T-helper 1 cell (primary cell): ENCODE measurements around the gene DHX36.

Source experiments
- DNase-seq, 5 donors: peaks; one replicate each; pipeline ENCODE4 v3.0.0-alpha.2; 2012 to 2020

DHX36 gene

GRCh38 chr3:154285221-154285620 is 39.1 kb downstream of the DHX36 start:
- no peak for DNase-seq

- no peak for DNase-seq
These were observed 44.1 kb downstream of the DHX36 start for GRCh38 chr3:154280161-154280560.

- DNase-seq: no peak
These were observed 48.3 kb downstream of the DHX36 start for GRCh38 chr3:154275965-154276364.

- no peak for DNase-seq
These were observed 49.0 kb downstream of the DHX36 start for GRCh38 chr3:154275292-154275691.

- no peak for DNase-seq
These were observed 49.9 kb downstream of the DHX36 start for GRCh38 chr3:154274348-154274747.

GRCh38 chr3:154273381-154273780 is 50.9 kb downstream of the DHX36 start:
- no peak for DNase-seq

- no peak for DNase-seq
These were observed 69.8 kb downstream of the DHX36 start for GRCh38 chr3:154254527-154254926.

- peak; percentile 20 to 49 (median 34) for DNase-seq
These were observed 71.3 kb downstream of the DHX36 start for GRCh38 chr3:154252759-154253638.

GRCh38 chr3:154251610-154252009 is 72.7 kb downstream of the DHX36 start:
- no peak for DNase-seq

GRCh38 chr3:154250291-154250690 is 74.0 kb downstream of the DHX36 start:
- no peak for DNase-seq

GRCh38 chr3:154247806-154248415 is 76.4 kb downstream of the DHX36 start:
- DNase-seq: no peak

- no peak for DNase-seq
These were observed 79.6 kb downstream of the DHX36 start for GRCh38 chr3:154244644-154245043.

- DNase-seq: no peak
These were observed 80.9 kb downstream of the DHX36 start for GRCh38 chr3:154243353-154243752.

- DNase-seq: no peak
These were observed 81.5 kb downstream of the DHX36 start for GRCh38 chr3:154242766-154243165.

GRCh38 chr3:154241496-154241895 is 82.8 kb downstream of the DHX36 start:
- DNase-seq: no peak

GRCh38 chr3:154240235-154240634 is 84.1 kb downstream of the DHX36 start:
- DNase-seq: no peak

- DNase-seq: no peak
These were observed 88.0 kb downstream of the DHX36 start for GRCh38 chr3:154236331-154236730.

- DNase-seq: no peak
These were observed 89.0 kb downstream of the DHX36 start for GRCh38 chr3:154235330-154235729.

- no peak for DNase-seq
These were observed 95.1 kb downstream of the DHX36 start for GRCh38 chr3:154229217-154229590.

- DNase-seq: no peak
These were observed 95.6 kb downstream of the DHX36 start for GRCh38 chr3:154228561-154229216.

GRCh38 chr3:154227531-154227930 is 96.8 kb downstream of the DHX36 start:
- no peak for DNase-seq

GRCh38 chr3:154225536-154225935 is 98.8 kb downstream of the DHX36 start:
- DNase-seq: no peak

GRCh38 chr3:154224866-154225265 is 99.4 kb downstream of the DHX36 start:
- no peak for DNase-seq

GRCh38 chr3:154224366-154224765 is 99.9 kb downstream of the DHX36 start:
- DNase-seq: no peak
